Immature natural killer cell (primary cell): ENCODE measurements around the gene C1orf167. TPM values are rescaled to one million over a fixed set of nuclear protein-coding genes. Genes with fewer than 3 reads are reported as not detected.

ENCODE experiments used
- DNase-seq, 3 donors: peaks; one replicate each; pipeline ENCODE4 v3.0.0; 2022; ENCODE audit warnings: mixed read lengths in 1 of 3
- H3K27ac Mint-ChIP-seq, 6 donors: one replicate each; pipeline ENCODE4 v1.8.0; 2020; ENCODE audit warnings: mixed read lengths in 6 of 6, mild to moderate bottlenecking in 5 of 6, inconsistent platforms in 4 of 6, moderate library complexity in 3 of 6
- H3K27me3 Mint-ChIP-seq, 3 donors: one replicate each; pipeline ENCODE4 v1.8.0; 2020 to 2021; ENCODE audit warnings: low read depth in 3 of 3, mild to moderate bottlenecking in 3 of 3, mixed read lengths in 3 of 3, moderate library complexity in 3 of 3, inconsistent platforms in 1 of 3
- H3K36me3 Mint-ChIP-seq, 3 donors: one replicate each; pipeline ENCODE4 v1.8.0; 2020; ENCODE audit warnings: mixed read lengths in 3 of 3, inconsistent platforms in 2 of 3, mild to moderate bottlenecking in 2 of 3
- H3K4me1 Mint-ChIP-seq, 2 donors: one replicate each; pipeline ENCODE4 v1.8.0; 2020; ENCODE audit warnings: inconsistent platforms in 2 of 2, mild to moderate bottlenecking in 2 of 2, mixed read lengths in 2 of 2, moderate library complexity in 1 of 2
- H3K4me3 Mint-ChIP-seq, 5 donors: one replicate each; pipeline ENCODE4 v1.8.0; 2020; ENCODE audit warnings: mild to moderate bottlenecking in 5 of 5, mixed read lengths in 5 of 5, inconsistent platforms in 3 of 5, moderate library complexity in 3 of 5
- H3K9me3 Mint-ChIP-seq, 6 donors: one replicate each; pipeline ENCODE4 v1.8.0; 2020; ENCODE audit warnings: mild to moderate bottlenecking in 6 of 6, mixed read lengths in 6 of 6, inconsistent platforms in 4 of 6, moderate library complexity in 3 of 6
- polyA plus RNA-seq, 3 donors: library from polyadenylated mRNA; unstranded; fragments of 300-500 nt; fragmentation: Illumina TruSeq; gene quantifications; one replicate each; pipeline ENCODE4 v1.2.3, GENCODE V29; 2021

C1orf167 gene
- polyA plus RNA-seq, 3 donors from 2014 or later, result 3.0 TPM; not detected in 2

GRCh38 chr1:11741919-11742558, 20.0 kb upstream of the C1orf167 start:
- H3K27me3 Mint-ChIP-seq, result peaks cover 3 to 7% (median 3%) of the 10 kb centered on the region in 3 donors
- peak overlapping the region; percentile 82 to 89 (median 86) for H3K4me3 Mint-ChIP-seq
- H3K9me3 Mint-ChIP-seq, result no peaks in the 10 kb centered on the region
- H3K27ac Mint-ChIP-seq, result peak overlapping the region; percentile 48 to 92 (median 69)
- peaks cover 8 to 20% (median 19%) of the 10 kb centered on the region in 3 donors for H3K36me3 Mint-ChIP-seq
- H3K4me1 Mint-ChIP-seq, result peaks cover 83 to 88% of the 10 kb centered on the region in 2 donors
- DNase-seq, result no peak

- DNase-seq, result no peak
- Mint-ChIP-seq H3K27me3 (peaks cover 3 to 4% (median 4%) of the 10 kb centered on the region in 3 donors), H3K27ac (no peak overlapping the region), H3K4me1 (peaks cover 70 to 76% of the 10 kb centered on the region in 2 donors), H3K36me3 (peaks cover 8 to 26% (median 20%) of the 10 kb centered on the region in 3 donors), H3K9me3 (no peaks in the 10 kb centered on the region), H3K4me3 (no peak overlapping the region)
Observed at GRCh38 chr1:11744287-11744686, 17.7 kb upstream of the C1orf167 start.

- DNase-seq, result no peak
- Mint-ChIP-seq H3K4me3 (no peak overlapping the region), H3K36me3 (peaks cover 8 to 27% (median 20%) of the 10 kb centered on the region in 3 donors), H3K27me3 (peaks cover 2 to 3% (median 2%) of the 10 kb centered on the region in 3 donors), H3K27ac (no peak overlapping the region), H3K4me1 (peaks cover 54 to 60% of the 10 kb centered on the region in 2 donors), H3K9me3 (no peaks in the 10 kb centered on the region)
Observed at GRCh38 chr1:11746092-11746491, 15.9 kb upstream of the C1orf167 start.

- H3K27me3 Mint-ChIP-seq, result peaks cover 2 to 3% (median 2%) of the 10 kb centered on the region in 3 donors
- peaks cover 46 to 52% of the 10 kb centered on the region in 2 donors for H3K4me1 Mint-ChIP-seq
- no peak for DNase-seq
- H3K27ac Mint-ChIP-seq, result peak overlapping the region in 4 of 6 donors; percentile 1 to 60 (median 52)
- no peak overlapping the region for H3K4me3 Mint-ChIP-seq
- peaks cover 8 to 27% (median 20%) of the 10 kb centered on the region in 3 donors for H3K36me3 Mint-ChIP-seq
- no peaks in the 10 kb centered on the region for H3K9me3 Mint-ChIP-seq
Observed at GRCh38 chr1:11746795-11747487, 15.1 kb upstream of the C1orf167 start.

- peaks cover 33 to 38% of the 10 kb centered on the region in 2 donors for H3K4me1 Mint-ChIP-seq
- no peaks in the 10 kb centered on the region for H3K9me3 Mint-ChIP-seq
- H3K4me3 Mint-ChIP-seq, result peak overlapping the region; percentile 2 to 68 (median 61)
- peak overlapping the region; percentile 51 to 88 (median 74) for H3K27ac Mint-ChIP-seq
- DNase-seq, result no peak
- peaks cover 8 to 27% (median 20%) of the 10 kb centered on the region in 3 donors for H3K36me3 Mint-ChIP-seq
- H3K27me3 Mint-ChIP-seq, result peaks cover 0 to 2% (median 1%) of the 10 kb centered on the region in 3 donors
Observed at GRCh38 chr1:11748294-11749202, 13.4 kb upstream of the C1orf167 start.

- Mint-ChIP-seq H3K4me3 (peak overlapping the region; percentile 2 to 68 (median 61)), H3K36me3 (peaks cover 8 to 27% (median 19%) of the 10 kb centered on the region in 3 donors), H3K27ac (peak overlapping the region; percentile 51 to 88 (median 74)), H3K27me3 (peaks cover 0 to 2% (median 0%) of the 10 kb centered on the region in 3 donors), H3K4me1 (peaks cover 33 to 38% of the 10 kb centered on the region in 2 donors), H3K9me3 (no peaks in the 10 kb centered on the region)
- peak; percentile 60 to 65 (median 62) for DNase-seq
Observed at GRCh38 chr1:11749203-11749689, 12.7 kb upstream of the C1orf167 start.

GRCh38 chr1:11749996-11750395, 12.0 kb upstream of the C1orf167 start:
- Mint-ChIP-seq H3K27me3 (peaks cover 0 to 2% (median 0%) of the 10 kb centered on the region in 3 donors), H3K4me1 (peaks cover 33 to 35% of the 10 kb centered on the region in 2 donors), H3K4me3 (no peak overlapping the region), H3K9me3 (no peaks in the 10 kb centered on the region), H3K36me3 (peaks cover 8 to 27% (median 16%) of the 10 kb centered on the region in 3 donors), H3K27ac (no peak overlapping the region)
- no peak for DNase-seq

- DNase-seq, result no peak
- Mint-ChIP-seq H3K36me3 (peaks cover 6 to 17% (median 8%) of the 10 kb centered on the region in 3 donors), H3K27ac (no peak overlapping the region), H3K4me3 (no peak overlapping the region), H3K4me1 (peaks cover 22 to 28% of the 10 kb centered on the region in 2 donors), H3K27me3 (peaks cover 0 to 2% (median 0%) of the 10 kb centered on the region in 3 donors), H3K9me3 (no peaks in the 10 kb centered on the region)
Observed at GRCh38 chr1:11751087-11751486, 10.9 kb upstream of the C1orf167 start.

- Mint-ChIP-seq H3K4me3 (no peak overlapping the region), H3K27me3 (peaks cover 0 to 2% (median 0%) of the 10 kb centered on the region in 3 donors), H3K27ac (peak overlapping the region in 2 of 6 donors; percentile 16 to 39), H3K9me3 (no peaks in the 10 kb centered on the region), H3K36me3 (peaks cover 0 to 6% (median 0%) of the 10 kb centered on the region in 3 donors), H3K4me1 (peaks cover 12 to 17% of the 10 kb centered on the region in 2 donors)
- DNase-seq, result no peak
Observed at GRCh38 chr1:11752359-11753088, 9.5 kb upstream of the C1orf167 start.

GRCh38 chr1:11753555-11754208, 8.3 kb upstream of the C1orf167 start:
- Mint-ChIP-seq H3K27me3 (peaks cover 0 to 3% (median 0%) of the 10 kb centered on the region in 3 donors), H3K9me3 (no peaks in the 10 kb centered on the region), H3K36me3 (peaks cover 0 to 6% (median 0%) of the 10 kb centered on the region in 3 donors), H3K27ac (peak overlapping the region in 5 of 6 donors; percentile 53 to 78 (median 57)), H3K4me1 (peaks cover 8 to 15% of the 10 kb centered on the region in 2 donors), H3K4me3 (no peak overlapping the region)
- DNase-seq, result no peak

- peaks cover 0 to 3% (median 0%) of the 10 kb centered on the region in 3 donors for H3K36me3 Mint-ChIP-seq
- H3K27ac Mint-ChIP-seq, result no peak overlapping the region
- no peak overlapping the region for H3K4me3 Mint-ChIP-seq
- DNase-seq, result no peak
- no peaks in the 10 kb centered on the region for H3K9me3 Mint-ChIP-seq
- peaks cover 6% of the 10 kb centered on the region in 2 donors for H3K4me1 Mint-ChIP-seq
- H3K27me3 Mint-ChIP-seq, result peaks cover 0 to 9% (median 7%) of the 10 kb centered on the region in 3 donors
Observed at GRCh38 chr1:11757047-11757446, 4.9 kb upstream of the C1orf167 start.

- H3K27me3 Mint-ChIP-seq, result peaks cover 0 to 14% (median 9%) of the 10 kb centered on the region in 3 donors
- no peak for DNase-seq
- H3K9me3 Mint-ChIP-seq, result no peaks in the 10 kb centered on the region
- peaks cover 4 to 6% of the 10 kb centered on the region in 2 donors for H3K4me1 Mint-ChIP-seq
- H3K36me3 Mint-ChIP-seq, result peaks cover 0 to 3% (median 0%) of the 10 kb centered on the region in 3 donors
- no peak overlapping the region for H3K27ac Mint-ChIP-seq
- H3K4me3 Mint-ChIP-seq, result no peak overlapping the region
Observed at GRCh38 chr1:11759791-11760190, 2.2 kb upstream of the C1orf167 start.
